Activated T-helper 1 cell treated with anti-CD3 and anti-CD28 coated beads, Interleukin-12 subunit alpha, Interleukin-12 subunit beta, Interleukin-2, Interleukin-4 antibody, amounts not matched to agents 30 ng/mL and 10 ng/mL and 1 ng/mL, durations not matched to agents 14 hours and 24 hours and 36 hours (primary cell): ENCODE results near the gene KANSL1. TPM values are rescaled to one million over a fixed set of nuclear protein-coding genes. Genes with fewer than 3 reads are reported as not detected.

Source experiments
- DNase-seq: peaks from one replicate; pipeline ENCODE4 v3.0.0; 2021; ENCODE audit warnings: low spot score
- H3K27ac Mint-ChIP-seq: one replicate; pipeline ENCODE4 v1.8.0; 2021; ENCODE audit warnings: mild to moderate bottlenecking, mixed read lengths
- H3K27me3 Mint-ChIP-seq: one replicate; pipeline ENCODE4 v1.8.0; 2022; ENCODE audit warnings: mild to moderate bottlenecking, moderate library complexity, mixed read lengths; ENCODE audit not compliant: insufficient read depth
- H3K36me3 Mint-ChIP-seq: one replicate; pipeline ENCODE4 v1.8.0; 2021; ENCODE audit warnings: low read depth, mixed read lengths
- H3K4me1 Mint-ChIP-seq: one replicate; pipeline ENCODE4 v1.8.0; 2021; ENCODE audit warnings: low read depth, mixed read lengths
- H3K4me3 Mint-ChIP-seq: one replicate; pipeline ENCODE4 v1.8.0; 2021; ENCODE audit warnings: mild to moderate bottlenecking, moderate library complexity, mixed read lengths
- H3K9me3 Mint-ChIP-seq: one replicate; pipeline ENCODE4 v1.8.0; 2021; ENCODE audit warnings: mixed read lengths
- intact Hi-C: fragments of 100-400 bp; cut with micrococcal nuclease; formaldehyde crosslinking; loops from one replicate; pipeline ENCODE4 v1.15.1; 2024
- total RNA-seq: library from RNA; stranded (reverse); gene quantifications from 2 replicates; pipeline ENCODE4 v1.2.3, GENCODE V29; 2022

KANSL1 gene
- total RNA-seq, 1 donor from 2014 or later, result 96.7 TPM

DNA sequence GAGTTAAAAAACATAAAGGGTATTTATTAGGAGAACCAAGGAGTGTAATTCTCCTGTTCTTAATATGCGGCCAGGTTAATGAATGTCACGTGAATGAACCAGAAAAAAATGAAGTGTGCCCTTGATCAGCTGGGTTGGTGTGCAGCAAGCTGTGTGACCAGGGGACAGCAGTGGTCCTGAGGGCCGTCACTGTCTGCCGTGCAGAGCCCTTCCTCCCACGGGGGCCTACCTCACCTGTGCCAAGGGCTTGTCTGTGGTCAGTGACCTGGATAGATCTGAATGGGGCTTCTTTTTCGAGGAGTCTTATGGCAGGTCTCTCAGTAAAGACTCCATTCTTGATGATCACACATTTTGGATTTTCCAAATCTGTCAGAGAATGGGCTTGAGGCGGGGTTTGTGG, 211.9 kb downstream of the KANSL1 start:
- Mint-ChIP-seq H3K4me3 (no peak overlapping the region), H3K9me3 (no peaks in the 10 kb centered on the region), H3K27ac (no peak overlapping the region), H3K27me3 (peaks cover 5% of the 10 kb centered on the region), H3K36me3 (no peaks in the 10 kb centered on the region), H3K4me1 (no peaks in the 10 kb centered on the region)
- DNase-seq, result no peak
- intact Hi-C loops, result no loop called here

DNA sequence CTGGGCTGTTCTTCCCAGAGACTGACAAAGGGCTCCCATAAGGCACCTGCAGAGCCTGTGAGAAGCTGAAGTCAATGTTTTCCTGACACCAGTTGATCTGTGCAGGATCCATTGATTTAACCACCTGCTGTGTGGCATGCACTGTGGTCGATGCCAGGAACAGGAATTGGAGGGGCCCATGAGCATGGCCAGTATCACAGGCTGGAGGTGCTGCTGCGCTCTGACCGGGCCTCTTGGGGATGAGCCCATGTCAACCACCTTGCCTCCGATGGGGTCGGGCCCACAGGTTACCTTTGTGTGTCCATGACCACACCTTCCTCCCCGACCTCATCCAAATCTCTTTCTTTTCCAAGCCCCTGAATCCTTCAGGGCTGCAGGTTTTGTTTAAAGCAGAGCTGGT, 212.4 kb downstream of the KANSL1 start:
- no peaks in the 10 kb centered on the region for H3K9me3 Mint-ChIP-seq
- intact Hi-C loops, result no loop called here
- no peak overlapping the region for H3K4me3 Mint-ChIP-seq
- H3K27me3 Mint-ChIP-seq, result peaks cover 5% of the 10 kb centered on the region
- no peaks in the 10 kb centered on the region for H3K36me3 Mint-ChIP-seq
- H3K27ac Mint-ChIP-seq, result no peak overlapping the region
- no peak for DNase-seq
- H3K4me1 Mint-ChIP-seq, result no peaks in the 10 kb centered on the region

Other genes starting within 250 kb of the KANSL1 start
- gene STH, start 194.2 kb downstream of the KANSL1 start, total RNA-seq, result not detected in 2 replicates
- 2.0 and 2.6 TPM in 2 replicates for gene LRRC37A, start 101.7 kb upstream of the KANSL1 start, total RNA-seq
- gene ARL17B, start 168.3 kb upstream of the KANSL1 start, total RNA-seq, result 16.3 and 18.8 TPM in 2 replicates